Gastroesophageal sphincter (tissue), 3 donors: Measurements from ENCODE around the gene GRK1.

Source experiments
- EP300 ChIP-seq: sonication (generic); formaldehyde crosslinking; IDR thresholded peaks from one replicate; pipeline ENCODE4 v1.6.1; 2017; ENCODE audit warnings: antibody characterized with exemption, mild to moderate bottlenecking
- POLR2A ChIP-seq, 2 donors: fragments of 450-650 bp; IDR thresholded peaks; one replicate each; pipeline ENCODE4 v1.6.1; 2017; ENCODE audit warnings: antibody characterized with exemption in 2 of 2, mild to moderate bottlenecking in 2 of 2, moderate library complexity in 1 of 2
- POLR2AphosphoS5 ChIP-seq: sonication (generic); formaldehyde crosslinking; IDR thresholded peaks from one replicate; pipeline ENCODE4 v1.6.1; 2017; ENCODE audit warnings: antibody characterized with exemption
- TF ChIP-seq, protein P1 (sequence below), 4 experiments: fragments of 200-600 bp in 2 of 4; fragments of 450-650 bp in 2 of 4; sonication (generic) in 1 of 4; IDR thresholded peaks; one replicate each; pipeline ENCODE4 v1.5.1; 2017 to 2019; ENCODE audit warnings: antibody characterized with exemption in 4 of 4, mild to moderate bottlenecking in 2 of 4, moderate library complexity in 2 of 4

DNA sequence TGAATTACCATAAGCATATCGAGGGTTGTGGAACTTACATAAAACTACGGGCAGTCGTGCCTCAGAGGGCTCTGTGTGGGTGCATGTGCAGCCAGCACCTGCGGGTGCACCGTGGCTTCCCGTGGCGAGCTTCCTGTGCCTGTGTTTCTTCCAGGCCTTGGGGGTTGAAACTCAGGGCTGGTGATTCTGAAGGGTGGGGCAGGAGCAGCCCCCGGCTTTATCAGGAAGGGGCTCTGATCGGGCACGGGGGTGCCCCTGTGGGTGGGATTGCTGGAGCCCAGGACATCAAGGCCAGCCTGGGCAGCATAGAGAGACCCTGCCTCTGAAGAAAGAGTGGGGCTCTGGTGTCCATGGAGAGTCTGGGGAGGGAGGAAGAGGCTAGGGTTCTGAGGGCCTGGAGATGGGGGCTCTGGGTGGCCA is 20.1 kb upstream of the GRK1 start:
- TF ChIP-seq EP300, result no peak
- TF ChIP-seq, protein P1, sequence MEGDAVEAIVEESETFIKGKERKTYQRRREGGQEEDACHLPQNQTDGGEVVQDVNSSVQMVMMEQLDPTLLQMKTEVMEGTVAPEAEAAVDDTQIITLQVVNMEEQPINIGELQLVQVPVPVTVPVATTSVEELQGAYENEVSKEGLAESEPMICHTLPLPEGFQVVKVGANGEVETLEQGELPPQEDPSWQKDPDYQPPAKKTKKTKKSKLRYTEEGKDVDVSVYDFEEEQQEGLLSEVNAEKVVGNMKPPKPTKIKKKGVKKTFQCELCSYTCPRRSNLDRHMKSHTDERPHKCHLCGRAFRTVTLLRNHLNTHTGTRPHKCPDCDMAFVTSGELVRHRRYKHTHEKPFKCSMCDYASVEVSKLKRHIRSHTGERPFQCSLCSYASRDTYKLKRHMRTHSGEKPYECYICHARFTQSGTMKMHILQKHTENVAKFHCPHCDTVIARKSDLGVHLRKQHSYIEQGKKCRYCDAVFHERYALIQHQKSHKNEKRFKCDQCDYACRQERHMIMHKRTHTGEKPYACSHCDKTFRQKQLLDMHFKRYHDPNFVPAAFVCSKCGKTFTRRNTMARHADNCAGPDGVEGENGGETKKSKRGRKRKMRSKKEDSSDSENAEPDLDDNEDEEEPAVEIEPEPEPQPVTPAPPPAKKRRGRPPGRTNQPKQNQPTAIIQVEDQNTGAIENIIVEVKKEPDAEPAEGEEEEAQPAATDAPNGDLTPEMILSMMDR (IDR thresholded peaks at IDR 0.05), result no peak
- no peak for TF ChIP-seq POLR2A (IDR thresholded peaks at IDR 0.05)
- TF ChIP-seq POLR2AphosphoS5, result no peak
